ENCODE results near the gene MAP7D2.

Gene MAP7D2

GRCh38 chrX:20112022-20112774, 4.5 kb downstream of the MAP7D2 start:
- DNase-seq (ENCODE audit: low read depth in 2 of 2), result no peak

- no peak for DNase-seq (ENCODE audit: low read depth in 2 of 2)
These were observed 5.4 kb downstream of the MAP7D2 start for GRCh38 chrX:20111271-20111670.

GRCh38 chrX:20101934-20102581, 14.6 kb downstream of the MAP7D2 start:
- no peak for DNase-seq (ENCODE audit: low read depth in 2 of 2)

- DNase-seq (ENCODE audit: low read depth in 2 of 2), result no peak
These were observed 25.2 kb downstream of the MAP7D2 start for GRCh38 chrX:20091499-20091898.

GRCh38 chrX:20089845-20090244, 26.9 kb downstream of the MAP7D2 start:
- DNase-seq (ENCODE audit: low read depth in 2 of 2), result no peak

GRCh38 chrX:20080277-20080676, 36.4 kb downstream of the MAP7D2 start:
- DNase-seq (ENCODE audit: low read depth in 2 of 2), result no peak

GRCh38 chrX:20071511-20072079, 45.1 kb downstream of the MAP7D2 start:
- no peak for DNase-seq (ENCODE audit: low read depth in 2 of 2)

- no peak for DNase-seq (ENCODE audit: low read depth in 2 of 2)
These were observed 48.8 kb downstream of the MAP7D2 start for GRCh38 chrX:20067709-20068561.

DNA sequence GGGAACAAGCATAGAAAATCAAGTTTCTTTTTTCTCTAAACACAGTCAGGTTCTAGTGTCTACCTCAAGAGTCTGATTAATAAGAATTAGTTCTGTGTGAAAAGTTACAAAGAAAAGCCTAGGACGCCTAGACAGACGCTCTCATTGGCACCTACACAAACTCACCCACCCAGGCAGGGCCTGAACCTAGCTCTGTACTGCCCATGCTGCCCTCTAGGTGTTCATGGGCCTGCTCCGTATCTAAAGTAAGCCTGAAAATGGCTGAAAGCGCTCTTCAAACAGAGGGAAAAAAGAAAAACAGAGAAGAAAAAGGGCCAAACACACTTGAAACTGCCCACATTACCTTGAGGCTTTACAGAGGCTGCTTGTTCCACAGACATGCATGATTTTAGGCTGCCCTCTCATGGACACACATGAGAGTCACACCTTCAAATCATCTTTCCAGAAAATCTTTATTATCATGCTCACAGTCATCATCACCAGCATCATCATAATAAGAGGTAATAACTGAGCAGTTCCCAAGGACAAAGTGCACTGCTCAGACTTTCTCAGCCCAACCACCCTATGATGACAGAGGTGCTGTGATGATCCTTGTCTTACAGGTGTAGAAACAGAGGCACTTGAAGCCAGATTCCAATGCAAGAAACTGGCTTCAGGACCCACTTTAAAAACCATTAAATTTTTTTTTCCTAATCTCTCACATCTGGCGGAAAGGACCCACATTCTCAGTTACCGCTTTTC, 49.6 kb downstream of the MAP7D2 start:
- DNase-seq (ENCODE audit: low read depth in 2 of 2), result no peak

DNA sequence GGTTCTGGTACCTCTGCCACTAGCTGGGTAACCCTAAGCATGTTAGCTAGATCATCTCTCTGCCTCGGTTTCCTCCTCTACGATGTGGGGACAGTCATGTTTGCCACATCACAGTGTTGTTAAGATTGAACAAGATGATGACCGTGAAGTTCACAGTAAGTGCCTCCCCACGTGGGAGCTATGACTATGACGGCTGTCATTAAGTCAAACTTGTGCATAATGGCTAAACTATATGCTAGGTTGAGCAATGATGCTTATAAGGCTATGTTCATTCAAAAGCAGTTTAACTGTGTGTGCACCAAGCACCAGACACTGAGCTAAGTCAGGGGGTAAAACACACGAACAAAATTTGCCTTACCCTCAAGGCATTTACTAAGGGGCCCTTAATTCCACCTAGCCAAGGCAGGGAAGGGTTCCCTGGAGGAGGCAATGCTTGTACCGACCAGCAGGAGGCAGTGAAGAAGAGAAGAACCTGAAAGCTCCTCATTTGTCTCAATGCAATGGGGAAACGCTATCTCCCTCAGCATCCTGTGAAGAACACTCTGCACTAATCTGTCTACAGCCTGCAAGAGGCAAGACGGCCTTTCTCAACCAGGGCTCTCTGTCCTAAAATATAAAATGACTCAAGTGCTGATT, 52.9 kb downstream of the MAP7D2 start:
- DNase-seq (ENCODE audit: low read depth in 2 of 2), result peak in 1 of 2 donors; percentile 2

- no peak for DNase-seq (ENCODE audit: low read depth in 2 of 2)
These were observed 53.6 kb downstream of the MAP7D2 start for GRCh38 chrX:20063153-20063552.

- no peak for DNase-seq (ENCODE audit: low read depth in 2 of 2)
These were observed 54.9 kb downstream of the MAP7D2 start for GRCh38 chrX:20061855-20062254.

DNA sequence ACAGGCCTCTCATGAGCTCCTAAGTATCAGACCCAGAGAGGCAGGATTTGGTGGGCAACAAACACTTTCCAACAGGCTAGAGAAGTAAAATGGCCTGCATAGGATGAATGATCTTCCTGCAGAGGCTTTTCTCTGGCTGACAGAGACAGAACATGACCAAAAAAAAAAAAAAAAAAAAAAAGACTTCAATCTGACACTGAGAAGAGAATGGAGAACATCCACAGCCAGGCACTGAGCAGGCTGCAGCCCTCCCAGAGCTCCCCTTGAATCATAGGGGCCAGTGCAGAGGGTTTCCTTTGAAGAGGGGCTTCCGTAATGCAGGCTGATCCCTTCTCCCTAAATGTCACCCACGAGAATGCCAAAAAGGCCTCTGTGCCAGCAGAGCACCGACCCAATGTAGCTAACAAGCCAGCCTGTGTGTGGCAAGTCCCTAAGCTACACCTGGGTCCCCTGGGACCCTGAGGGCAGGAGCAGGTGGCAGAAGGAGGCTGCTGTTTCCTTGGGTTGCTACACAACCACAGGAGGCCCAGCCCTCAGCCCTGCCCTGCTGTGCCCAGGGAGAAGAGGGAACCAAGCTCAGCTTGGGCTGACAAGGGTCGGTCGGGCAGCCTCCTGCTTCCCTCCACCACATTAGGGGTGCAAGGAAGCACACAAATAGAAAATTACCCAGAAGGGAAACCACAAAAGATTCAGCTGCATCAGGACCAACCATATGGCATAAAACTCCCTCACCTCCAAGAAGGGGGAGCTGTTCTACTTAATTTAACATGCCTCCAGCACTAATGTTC, 55.6 kb downstream of the MAP7D2 start:
- no peak for DNase-seq (ENCODE audit: low read depth in 2 of 2)

- DNase-seq (ENCODE audit: low read depth in 2 of 2), result no peak
These were observed 57.1 kb downstream of the MAP7D2 start for GRCh38 chrX:20059467-20060128.

- no peak for DNase-seq (ENCODE audit: low read depth in 2 of 2)
These were observed 59.2 kb downstream of the MAP7D2 start for GRCh38 chrX:20057479-20057878.

DNA sequence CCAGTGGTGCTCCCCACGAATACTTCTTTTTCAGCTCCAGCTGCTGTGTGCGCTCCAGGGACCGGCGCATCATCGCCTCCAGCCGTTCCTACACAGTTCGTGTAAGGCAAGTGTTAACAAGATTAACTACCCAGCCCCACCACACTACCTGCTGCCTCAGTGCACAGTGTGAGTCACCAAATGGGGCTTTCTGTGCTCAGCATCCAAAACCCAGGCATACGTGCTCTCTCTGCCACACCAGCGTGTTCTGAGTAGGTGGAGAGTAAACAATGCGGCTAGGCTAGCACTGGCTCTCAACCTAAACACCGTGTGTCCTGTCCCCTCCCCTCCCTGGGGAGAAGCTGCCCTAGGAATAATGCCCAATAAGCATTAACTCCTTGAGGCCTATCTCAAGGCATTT, 60.0 kb downstream of the MAP7D2 start:
- no peak for DNase-seq (ENCODE audit: low read depth in 2 of 2)

DNA sequence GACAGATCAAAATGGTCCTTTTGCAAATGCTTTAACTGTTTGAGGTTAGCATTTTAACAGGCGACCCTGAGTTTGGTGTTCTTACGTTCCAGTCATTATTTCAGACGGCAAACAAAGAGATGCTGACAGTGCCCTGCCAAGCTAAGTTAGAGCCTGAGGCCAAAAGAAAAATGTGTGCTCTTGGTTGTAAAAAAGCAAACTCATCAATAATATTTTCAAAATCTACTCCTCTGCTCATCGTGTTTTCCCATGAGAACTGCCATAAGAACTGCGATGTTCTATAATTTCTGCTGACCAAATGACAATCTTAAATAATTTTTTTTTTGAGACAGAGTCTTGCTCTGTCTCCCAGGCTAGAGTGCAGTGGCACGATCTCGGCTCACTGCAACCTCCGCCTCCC, 63.2 kb downstream of the MAP7D2 start:
- DNase-seq (ENCODE audit: low read depth in 2 of 2), result no peak

DNA sequence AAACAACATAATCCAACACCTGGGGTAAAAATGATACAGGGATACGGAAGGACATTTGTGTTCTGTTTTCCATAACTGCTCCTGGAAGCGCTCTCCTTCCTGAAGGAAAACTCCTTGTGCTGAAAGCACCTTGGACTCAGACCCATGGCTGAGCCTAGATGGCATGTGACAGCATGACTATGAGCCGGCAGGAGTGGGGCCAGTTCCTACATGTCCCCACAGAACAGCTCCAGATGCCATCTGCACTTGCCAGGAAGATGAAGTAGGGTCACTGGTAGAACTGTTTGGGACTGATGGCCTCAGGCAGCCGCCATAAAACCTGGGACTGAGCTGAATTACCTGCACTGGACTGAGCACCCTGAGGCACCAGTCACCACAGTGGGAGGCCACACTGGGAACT, 69.8 kb downstream of the MAP7D2 start:
- DNase-seq (ENCODE audit: low read depth in 2 of 2), result no peak

DNA sequence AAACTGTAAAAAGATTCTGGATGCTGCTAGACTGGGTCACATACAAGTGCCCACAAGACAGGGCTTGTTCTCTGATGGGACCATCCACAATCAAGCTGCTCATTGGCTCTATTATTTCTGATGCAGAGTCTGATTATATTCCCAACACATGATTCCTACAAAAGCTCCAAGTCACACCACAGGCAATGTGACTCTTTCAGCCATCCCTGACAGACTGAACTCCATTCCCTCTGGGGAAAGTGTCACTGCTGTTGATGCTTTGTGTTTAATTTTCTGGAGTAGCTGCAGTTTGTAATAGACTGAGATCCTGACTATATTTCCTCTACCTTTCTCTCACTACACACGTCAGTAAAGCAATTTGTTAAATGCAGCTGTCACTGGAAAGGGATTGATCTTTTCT, 70.5 kb downstream of the MAP7D2 start:
- DNase-seq (ENCODE audit: low read depth in 2 of 2), result no peak

- no peak for DNase-seq (ENCODE audit: low read depth in 2 of 2)
These were observed 74.5 kb downstream of the MAP7D2 start for GRCh38 chrX:20042221-20042620.
